HUES64 (cell line): ENCODE data around the gene DSCAML1.

Experiments
- H3K27ac ChIP-seq: 2 replicates; pipeline ENCODE4 v1.7.0; 2013; ENCODE audit warnings: low read depth, low read length, inconsistent platforms
- H3K27me3 ChIP-seq: 2 replicates; pipeline ENCODE4 v1.6.1; 2013; ENCODE audit warnings: mild to moderate bottlenecking, low read length; ENCODE audit not compliant: insufficient read depth
- H3K36me3 ChIP-seq: 2 replicates; pipeline ENCODE4 v1.6.1; 2013; ENCODE audit warnings: mild to moderate bottlenecking, low read length; ENCODE audit not compliant: insufficient read depth
- H3K4me1 ChIP-seq: 2 replicates; pipeline ENCODE4 v1.6.1; 2013; ENCODE audit warnings: mild to moderate bottlenecking, low read length, moderate library complexity; ENCODE audit not compliant: insufficient read depth
- H3K4me3 ChIP-seq: 2 replicates; pipeline ENCODE4 v1.5.1; 2013; ENCODE audit warnings: mild to moderate bottlenecking, low read length, moderate library complexity
- H3K9ac ChIP-seq: 2 replicates; pipeline ENCODE4 v1.6.1; 2013; ENCODE audit warnings: mild to moderate bottlenecking, low read depth, low read length
- H3K9me3 ChIP-seq: 2 replicates; pipeline ENCODE4 v1.6.1; 2013; ENCODE audit warnings: low read depth, low read length; ENCODE audit not compliant: insufficient read depth
- WGBS: fragments of 150-250, 120-280 bp; methylation state at CpG from one replicate; pipeline ENCODE4 v1.1.7; 2013; ENCODE audit warnings: missing lambda C conversion rate; 5-methylcytosine and 5-hydroxymethylcytosine counted together

DSCAML1 gene

DNA sequence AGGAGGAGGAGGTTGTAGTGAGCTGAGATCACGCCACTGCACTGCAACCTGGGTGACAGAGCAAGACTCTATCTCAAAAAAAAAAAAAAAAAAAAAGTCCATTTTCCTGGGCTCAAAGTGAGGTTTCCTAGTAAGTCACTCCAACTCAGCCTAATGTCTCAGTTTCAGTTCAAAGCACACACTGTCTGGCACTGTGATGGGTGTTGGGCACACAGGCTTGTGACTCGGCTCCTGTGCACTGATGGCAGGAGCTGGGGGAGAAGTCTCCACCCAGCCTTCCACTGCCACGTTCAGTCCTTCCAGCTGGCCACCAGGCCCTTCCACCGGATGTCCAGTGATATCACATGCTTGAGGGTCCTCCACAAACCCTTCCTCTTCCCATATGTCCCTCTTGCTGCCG, 283.4 kb downstream of the DSCAML1 start:
- Histone ChIP-seq H3K36me3 (no peaks in the 10 kb centered on the region), H3K4me3 (no peak overlapping the region), H3K9me3 (no peaks in the 10 kb centered on the region), H3K4me1 (peaks cover 16% of the 10 kb centered on the region), H3K27me3 (no peaks in the 10 kb centered on the region), H3K9ac (no peak overlapping the region), H3K27ac (no peak overlapping the region)
- 87% methylated on average over 5 of the region's 5 CpGs for WGBS

GRCh38 chr11:117511931-117512539, 285.0 kb downstream of the DSCAML1 start:
- WGBS = 73% methylated on average over 14 of the region's 14 CpGs
- H3K4me1 ChIP-seq = peaks cover 16% of the 10 kb centered on the region

GRCh38 chr11:117511483-117511930, 285.5 kb downstream of the DSCAML1 start:
- no peaks in the 10 kb centered on the region for H3K36me3 ChIP-seq
- no peaks in the 10 kb centered on the region for H3K27me3 ChIP-seq
- H3K9me3 ChIP-seq = no peaks in the 10 kb centered on the region
- peaks cover 16% of the 10 kb centered on the region for H3K4me1 ChIP-seq
- H3K4me3 ChIP-seq = no peak overlapping the region
- WGBS = 91% methylated on average over 8 of the region's 8 CpGs
- H3K9ac ChIP-seq = no peak overlapping the region
- no peak overlapping the region for H3K27ac ChIP-seq

More at GRCh38 chr11:117511931-117512539, 285.0 kb downstream of the DSCAML1 start:
- Histone ChIP-seq H3K36me3 (no peaks in the 10 kb centered on the region), H3K9me3 (no peaks in the 10 kb centered on the region), H3K4me3 (no peak overlapping the region), H3K27me3 (no peaks in the 10 kb centered on the region), H3K9ac (no peak overlapping the region), H3K27ac (no peak overlapping the region)

DNA sequence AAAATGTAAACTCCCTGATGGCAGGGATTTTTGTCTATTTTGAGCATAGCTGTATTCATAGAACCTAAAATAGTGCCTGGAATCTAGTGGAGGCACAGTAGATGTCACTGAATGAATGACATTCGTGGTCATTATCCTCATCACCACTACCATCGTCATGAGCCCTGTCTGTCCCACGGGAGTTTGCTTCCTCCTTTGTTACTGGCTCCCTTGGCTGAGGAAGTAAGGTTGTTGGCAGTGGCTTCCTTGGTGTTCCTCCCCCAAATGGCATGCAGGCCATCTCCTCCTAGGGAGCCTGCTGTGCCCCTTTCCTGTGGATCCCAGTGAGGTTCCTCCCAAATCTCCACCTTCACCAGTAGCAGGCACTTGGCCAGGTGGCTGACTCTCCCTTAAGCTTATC, 286.4 kb downstream of the DSCAML1 start:
- H3K4me3 ChIP-seq = no peak overlapping the region
- H3K27ac ChIP-seq = no peak overlapping the region
- H3K4me1 ChIP-seq = peaks cover 16% of the 10 kb centered on the region
- H3K27me3 ChIP-seq = no peaks in the 10 kb centered on the region
- H3K9me3 ChIP-seq = no peaks in the 10 kb centered on the region
- 81% methylated on average over 3 of the region's 3 CpGs for WGBS
- H3K9ac ChIP-seq = no peak overlapping the region
- H3K36me3 ChIP-seq = no peaks in the 10 kb centered on the region

GRCh38 chr11:117509543-117509942, 287.5 kb downstream of the DSCAML1 start:
- H3K27ac ChIP-seq = no peak overlapping the region
- no peaks in the 10 kb centered on the region for H3K9me3 ChIP-seq
- 91% methylated on average over 8 of the region's 8 CpGs for WGBS
- peaks cover 16% of the 10 kb centered on the region for H3K4me1 ChIP-seq
- H3K36me3 ChIP-seq = no peaks in the 10 kb centered on the region
- no peaks in the 10 kb centered on the region for H3K27me3 ChIP-seq
- H3K4me3 ChIP-seq = no peak overlapping the region
- no peak overlapping the region for H3K9ac ChIP-seq

- H3K4me1 ChIP-seq = peaks cover 13% of the 10 kb centered on the region
- H3K4me3 ChIP-seq = no peak overlapping the region
- H3K9ac ChIP-seq = no peak overlapping the region
- no peaks in the 10 kb centered on the region for H3K27me3 ChIP-seq
- no peaks in the 10 kb centered on the region for H3K9me3 ChIP-seq
- no peak overlapping the region for H3K27ac ChIP-seq
- no peaks in the 10 kb centered on the region for H3K36me3 ChIP-seq
- 91% methylated on average over 6 of the region's 6 CpGs for WGBS
Measured at GRCh38 chr11:117506971-117507370, 290.0 kb downstream of the DSCAML1 start.

- Histone ChIP-seq H3K9me3 (no peaks in the 10 kb centered on the region), H3K27me3 (no peaks in the 10 kb centered on the region), H3K36me3 (no peaks in the 10 kb centered on the region), H3K9ac (no peak overlapping the region), H3K4me3 (no peak overlapping the region), H3K4me1 (peaks cover 5% of the 10 kb centered on the region; the same call in 1 of the 2 replicates), H3K27ac (no peak overlapping the region)
- 94% methylated on average over 27 of the region's 27 CpGs for WGBS
Measured at GRCh38 chr11:117505285-117505970, 291.6 kb downstream of the DSCAML1 start.

- Histone ChIP-seq H3K9me3 (no peaks in the 10 kb centered on the region), H3K36me3 (no peaks in the 10 kb centered on the region), H3K4me3 (no peak overlapping the region), H3K4me1 (peaks cover 5% of the 10 kb centered on the region; the same call in 1 of the 2 replicates), H3K9ac (no peak overlapping the region), H3K27ac (no peak overlapping the region), H3K27me3 (no peaks in the 10 kb centered on the region)
- 76% methylated on average over 10 of the region's 10 CpGs for WGBS
Measured at GRCh38 chr11:117502779-117503100, 294.3 kb downstream of the DSCAML1 start.

DNA sequence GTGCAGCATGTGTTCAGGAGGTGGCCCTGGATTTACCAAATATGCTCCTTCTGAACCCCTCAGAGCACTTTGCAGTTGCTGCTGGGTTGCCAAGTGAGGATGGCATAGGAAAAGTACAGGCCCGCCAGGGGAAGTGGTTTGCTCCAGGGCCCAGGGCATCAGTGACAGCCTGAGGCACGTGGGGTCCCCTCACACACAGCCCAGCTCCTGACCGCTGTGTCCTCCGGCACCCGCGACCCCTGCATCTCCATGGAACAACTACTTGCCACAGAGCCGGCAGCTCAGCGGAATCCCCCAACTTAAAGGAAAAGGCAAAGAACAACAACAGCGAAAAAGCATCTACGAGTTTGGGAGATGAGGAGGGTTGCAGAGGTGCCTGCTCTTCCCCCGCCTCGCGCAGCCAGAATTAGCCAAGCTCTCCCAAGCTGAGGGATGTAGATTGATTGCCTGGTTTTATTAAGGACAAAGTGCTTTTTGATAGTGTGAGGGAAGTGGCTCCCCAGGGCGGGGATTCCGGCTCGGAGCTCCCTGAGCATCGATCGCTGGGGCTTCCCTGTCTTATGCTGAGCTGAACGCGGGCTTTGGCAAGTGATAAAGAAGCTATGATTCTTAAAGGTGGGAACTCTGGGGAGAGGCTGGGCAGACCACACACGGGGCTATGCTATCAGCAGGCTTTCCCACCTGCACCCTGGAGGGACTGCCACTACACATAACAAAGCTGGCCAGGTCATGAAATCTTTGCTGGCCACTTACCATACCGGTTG, 294.8 kb downstream of the DSCAML1 start:
- H3K9ac ChIP-seq = no peak overlapping the region
- 57% methylated on average over 21 of the region's 22 CpGs for WGBS
- H3K4me1 ChIP-seq = peaks cover 5% of the 10 kb centered on the region; the same call in 1 of the 2 replicates
- no peaks in the 10 kb centered on the region for H3K27me3 ChIP-seq
- H3K9me3 ChIP-seq = no peaks in the 10 kb centered on the region
- no peak overlapping the region for H3K4me3 ChIP-seq
- H3K36me3 ChIP-seq = no peaks in the 10 kb centered on the region
- H3K27ac ChIP-seq = no peak overlapping the region

DNA sequence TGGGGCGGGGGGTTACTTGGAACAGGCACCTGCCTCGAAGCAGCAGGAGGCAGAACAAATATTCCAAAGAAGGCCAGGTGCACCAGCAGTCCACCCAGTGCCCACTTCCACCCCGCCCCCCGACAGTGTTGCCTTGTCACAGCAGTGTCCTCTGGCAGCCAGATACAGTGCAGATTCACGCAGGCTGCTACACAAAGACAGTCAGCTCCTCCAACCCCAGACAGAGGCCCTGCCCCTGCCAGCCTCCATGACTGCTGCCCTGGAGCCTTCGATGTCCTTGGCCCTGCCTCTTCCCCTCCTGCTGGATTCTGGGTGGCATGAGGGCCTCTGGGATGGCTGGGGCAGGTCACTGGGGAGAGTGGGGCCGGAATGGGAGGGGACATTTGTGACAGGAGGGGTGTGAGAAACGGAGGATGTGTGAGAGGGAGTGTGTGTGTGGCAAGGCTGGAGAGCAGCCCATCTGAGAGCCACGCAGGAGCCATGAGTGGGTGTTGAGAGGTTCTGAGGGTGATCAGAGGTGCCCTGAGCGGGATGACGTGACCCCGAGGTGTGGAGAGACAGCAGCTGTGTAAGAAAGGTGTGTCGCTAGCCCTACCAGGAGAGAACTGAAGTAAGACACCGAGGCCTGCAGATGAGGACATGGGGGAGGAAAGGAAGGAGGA, 295.6 kb downstream of the DSCAML1 start:
- H3K27me3 ChIP-seq = peaks cover 2% of the 10 kb centered on the region; the same call in 1 of the 2 replicates
- 87% methylated on average over 14 of the region's 14 CpGs for WGBS
- H3K4me3 ChIP-seq = no peak overlapping the region
- no peaks in the 10 kb centered on the region for H3K9me3 ChIP-seq
- no peaks in the 10 kb centered on the region for H3K36me3 ChIP-seq
- no peak overlapping the region for H3K27ac ChIP-seq
- H3K4me1 ChIP-seq = peaks cover 5% of the 10 kb centered on the region; the same call in 1 of the 2 replicates
- no peak overlapping the region for H3K9ac ChIP-seq

DNA sequence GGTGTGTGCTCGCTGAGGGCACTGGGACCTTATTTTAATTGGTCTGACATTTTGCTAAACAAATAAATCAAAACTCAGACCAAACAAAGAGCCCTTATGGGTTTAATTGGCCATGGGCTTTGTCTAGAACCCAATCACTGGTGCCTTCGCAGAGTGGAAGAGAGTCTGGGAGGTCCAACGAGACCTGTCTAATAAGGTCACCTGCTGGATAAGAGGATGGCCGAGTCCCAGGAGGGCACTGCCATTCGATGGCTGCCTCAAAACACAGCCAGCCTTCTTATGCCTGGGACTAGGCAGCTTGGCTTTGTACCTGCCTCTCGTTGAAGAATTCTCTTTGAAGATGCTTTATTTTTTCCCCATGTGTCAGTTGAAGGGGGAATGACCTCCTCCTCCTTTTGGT, 298.2 kb downstream of the DSCAML1 start:
- H3K27me3 ChIP-seq = peaks cover 3% of the 10 kb centered on the region; the same call in 1 of the 2 replicates
- WGBS = 95% methylated on average over 6 of the region's 6 CpGs

More for the DNA sequence above, 298.2 kb downstream of the DSCAML1 start:
- Histone ChIP-seq H3K4me3 (no peak overlapping the region), H3K36me3 (no peaks in the 10 kb centered on the region), H3K9ac (no peak overlapping the region), H3K9me3 (no peaks in the 10 kb centered on the region), H3K27ac (no peak overlapping the region), H3K4me1 (peaks cover 5% of the 10 kb centered on the region; the same call in 1 of the 2 replicates)
